HepG2 (cell line): Measurements from ENCODE around the gene DRAP1. TPM values are rescaled to one million over a fixed set of nuclear protein-coding genes. Genes with fewer than 3 reads are reported as not detected.
A peak's percentile ranks its signal among the peaks of the same experiment; 100 is the strongest.

Source experiments
- ELF4 ChIP-seq: sonication (generic); formaldehyde crosslinking; IDR thresholded peaks from 2 replicates; pipeline ENCODE4 v1.5.0; 2020; ENCODE audit warnings: missing genetic modification reagents, mild to moderate bottlenecking, moderate library complexity, borderline replicate concordance
- KDM2A ChIP-seq: sonication (generic); formaldehyde crosslinking; IDR thresholded peaks from 2 replicates; pipeline ENCODE4 v1.4.0; 2020; ENCODE audit warnings: low read depth, missing genetic modification reagents, borderline replicate concordance
- MXD4 ChIP-seq: IDR thresholded peaks from 2 replicates; pipeline ENCODE4 v1.6.1; 2016; ENCODE audit warnings: mild to moderate bottlenecking, missing biosample characterization, missing genetic modification reagents
- NCOA2 ChIP-seq: sonication (generic); formaldehyde crosslinking; IDR thresholded peaks from 2 replicates; pipeline ENCODE4 v1.8.0; 2022; ENCODE audit warnings: inconsistent platforms
- SATB2 ChIP-seq: sonication (generic); formaldehyde crosslinking; IDR thresholded peaks from 2 replicates; pipeline ENCODE4 v1.5.0; 2020; ENCODE audit warnings: missing genetic modification reagents
- SP2 ChIP-seq: sonication (generic); formaldehyde crosslinking; IDR thresholded peaks from 2 replicates; pipeline ENCODE4 v1.5.1; 2020; ENCODE audit warnings: mild to moderate bottlenecking, missing genetic modification reagents
- TCF7L2 ChIP-seq: IDR thresholded peaks from 2 replicates; pipeline ENCODE4 v1.6.1; 2011; ENCODE audit warnings: mild to moderate bottlenecking, low read depth, low read length, moderate library complexity
- ZBTB7A ChIP-seq: sonication (generic); formaldehyde crosslinking; IDR thresholded peaks from 2 replicates; pipeline ENCODE4 v1.8.0; 2022; ENCODE audit warnings: mild to moderate bottlenecking, missing genetic modification reagents
- ZMYM3 ChIP-seq: sonication (generic); formaldehyde crosslinking; IDR thresholded peaks from 2 replicates; pipeline ENCODE4 v1.5.1; 2020; ENCODE audit warnings: mild to moderate bottlenecking, missing genetic modification reagents
- ZNF331 ChIP-seq: sonication (generic); formaldehyde crosslinking; IDR thresholded peaks from 2 replicates; pipeline ENCODE4 v1.4.0; 2020; ENCODE audit warnings: missing genetic modification reagents
- ZNF546 ChIP-seq: sonication (generic); formaldehyde crosslinking; conservative IDR thresholded peaks from 2 replicates; pipeline ENCODE4 v1.8.1; 2023; ENCODE audit warnings: mild to moderate bottlenecking, missing genetic modification reagents
- ZNF615 ChIP-seq: sonication (generic); formaldehyde crosslinking; IDR thresholded peaks from 2 replicates; pipeline ENCODE4 v1.5.0; 2020; ENCODE audit warnings: mild to moderate bottlenecking, missing genetic modification reagents, borderline replicate concordance
- polyA plus RNA-seq, 8 experiments: library from polyadenylated mRNA; depleted of rRNA in 3 of 8; stranded (reverse) in 7 of 8; unstranded in 1 of 8; fragments of >200 nt; fragmentation: Illumina TruSeq in 4 of 8; extraction: Trizol in 4 of 8; gene quantifications; 2 replicates each; pipeline versions ENCODE4 v1.2.1 to v1.2.3, GENCODE V29; 2011 to 2016; ENCODE audit warnings: low read depth in 4 of 8, missing spikeins in 1 of 8, mixed read lengths in 1 of 8; ENCODE audit not compliant: insufficient read depth in 1 of 8
- total RNA-seq, 5 experiments: library from RNA; depleted of rRNA; stranded (reverse); fragments of >200 nt; fragmentation: Illumina TruSeq; extraction: Trizol; gene quantifications; 2 replicates each; pipeline ENCODE4 v1.2.3, GENCODE V29; 2016; ENCODE audit warnings: low read depth in 1 of 5
- TF ChIP-seq, protein P1 (sequence below): sonication (generic); formaldehyde crosslinking; IDR thresholded peaks from 2 replicates; pipeline ENCODE4 v1.4.0; 2020; ENCODE audit warnings: missing genetic modification reagents, mild to moderate bottlenecking, borderline replicate concordance
- TF ChIP-seq, protein P2 (sequence below), 2 experiments: sonication (generic) in 1 of 2; formaldehyde crosslinking in 1 of 2; IDR thresholded peaks; 2 replicates each; pipeline versions ENCODE4 v1.4.0 to v1.6.1; 2016 to 2020; ENCODE audit warnings: borderline replicate concordance in 1 of 2, low read depth in 1 of 2, mild to moderate bottlenecking in 1 of 2, missing genetic modification reagents in 1 of 2
- TF ChIP-seq, protein P3 (sequence below): sonication (generic); formaldehyde crosslinking; IDR thresholded peaks from 2 replicates; pipeline ENCODE4 v1.4.0; 2020; ENCODE audit warnings: low read depth, mild to moderate bottlenecking, missing genetic modification reagents
- TF ChIP-seq, protein P4 (sequence below): sonication (generic); formaldehyde crosslinking; conservative IDR thresholded peaks from 2 replicates; pipeline ENCODE4 v1.5.0; 2020; ENCODE audit warnings: missing genetic modification reagents

Gene DRAP1
- total and polyA plus RNA-seq, 2 of the 13 experiments (the other 11 are each of a cell fraction or from before 2014, with no cell fraction given) = 46.8 to 52.3 TPM

DNA sequence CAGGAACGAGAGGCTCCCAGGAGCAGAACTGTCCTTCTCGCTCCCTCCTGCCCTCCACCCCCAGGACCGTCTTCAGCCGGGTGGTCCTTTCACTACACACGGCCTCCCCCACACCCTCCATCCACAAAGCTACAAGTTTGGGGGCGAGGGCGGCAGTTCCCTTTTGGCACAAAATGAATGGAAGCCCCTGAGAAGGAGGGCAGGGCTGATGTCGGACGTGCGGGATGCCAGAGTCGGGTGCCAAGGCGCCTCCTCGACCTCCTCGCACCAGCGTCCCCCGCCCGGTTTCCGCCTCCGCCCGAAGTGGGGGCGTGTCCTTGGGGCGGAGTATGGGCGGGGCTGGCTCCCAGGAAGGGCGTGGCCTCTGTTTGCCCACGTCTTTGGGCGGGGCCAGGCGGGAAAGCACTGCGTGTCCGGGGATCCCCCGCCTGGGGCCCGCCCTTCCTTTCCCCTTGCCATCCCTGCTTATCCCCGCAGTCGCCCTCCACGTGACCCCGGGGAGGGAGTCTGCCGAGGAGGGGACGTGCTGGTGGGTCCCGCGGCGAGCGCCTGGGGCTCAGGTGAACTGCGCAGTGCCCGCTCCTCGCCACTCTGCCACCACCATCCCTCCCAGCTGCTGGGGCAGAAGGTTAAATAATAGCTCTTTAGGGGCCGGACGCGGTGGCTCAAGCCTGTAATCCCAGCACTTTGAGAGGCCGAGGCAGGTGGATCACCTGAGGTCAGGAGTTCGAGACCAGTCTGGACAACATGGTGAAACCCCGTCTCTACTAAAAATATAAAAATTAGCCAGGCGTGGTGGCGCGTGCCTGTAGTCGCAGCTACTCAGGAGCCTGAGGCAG, 45.7 kb upstream of the DRAP1 start (continued):
- TF ChIP-seq SP2 (CRISPR knock-in tag) (no peak), ZBTB7A (CRISPR knock-in tag) (no peak), KDM2A (CRISPR knock-in tag) (peak; percentile 87), ZNF546 (CRISPR knock-in tag) (no peak), SATB2 (CRISPR knock-in tag) (no peak), MXD4 (CRISPR knock-in tag) (0 out of 2 replicates have a peak, but pooled peaks have one; percentile 58), ZNF615 (CRISPR knock-in tag) (no peak), ZNF331 (CRISPR knock-in tag) (no peak), ELF4 (CRISPR knock-in tag) (no peak), TCF7L2 (no peak), ZMYM3 (peak; percentile 97), NCOA2 (CRISPR knock-in tag) (no peak; the same call in 1 of the 2 replicates)
- TF ChIP-seq, protein P1, sequence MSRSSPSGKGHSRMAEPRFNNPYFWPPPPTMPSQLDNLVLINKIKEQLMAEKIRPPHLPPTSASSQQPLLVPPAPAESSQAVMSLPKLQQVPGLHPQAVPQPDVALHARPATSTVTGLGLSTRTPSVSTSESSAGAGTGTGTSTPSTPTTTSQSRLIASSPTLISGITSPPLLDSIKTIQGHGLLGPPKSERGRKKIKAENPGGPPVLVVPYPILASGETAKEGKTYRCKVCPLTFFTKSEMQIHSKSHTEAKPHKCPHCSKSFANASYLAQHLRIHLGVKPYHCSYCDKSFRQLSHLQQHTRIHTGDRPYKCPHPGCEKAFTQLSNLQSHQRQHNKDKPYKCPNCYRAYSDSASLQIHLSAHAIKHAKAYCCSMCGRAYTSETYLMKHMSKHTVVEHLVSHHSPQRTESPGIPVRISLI (CRISPR knock-in tag) = no peak
- TF ChIP-seq, protein P2, sequence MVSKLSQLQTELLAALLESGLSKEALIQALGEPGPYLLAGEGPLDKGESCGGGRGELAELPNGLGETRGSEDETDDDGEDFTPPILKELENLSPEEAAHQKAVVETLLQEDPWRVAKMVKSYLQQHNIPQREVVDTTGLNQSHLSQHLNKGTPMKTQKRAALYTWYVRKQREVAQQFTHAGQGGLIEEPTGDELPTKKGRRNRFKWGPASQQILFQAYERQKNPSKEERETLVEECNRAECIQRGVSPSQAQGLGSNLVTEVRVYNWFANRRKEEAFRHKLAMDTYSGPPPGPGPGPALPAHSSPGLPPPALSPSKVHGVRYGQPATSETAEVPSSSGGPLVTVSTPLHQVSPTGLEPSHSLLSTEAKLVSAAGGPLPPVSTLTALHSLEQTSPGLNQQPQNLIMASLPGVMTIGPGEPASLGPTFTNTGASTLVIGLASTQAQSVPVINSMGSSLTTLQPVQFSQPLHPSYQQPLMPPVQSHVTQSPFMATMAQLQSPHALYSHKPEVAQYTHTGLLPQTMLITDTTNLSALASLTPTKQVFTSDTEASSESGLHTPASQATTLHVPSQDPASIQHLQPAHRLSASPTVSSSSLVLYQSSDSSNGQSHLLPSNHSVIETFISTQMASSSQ (IDR thresholded peaks at IDR 0.05; ENCODE audit: low read depth) = no peak
- TF ChIP-seq, protein P2 (CRISPR knock-in tag; IDR thresholded peaks at IDR 0.05; ENCODE audit: borderline replicate concordance) = peak; percentile 14; the same call in 1 of the 2 replicates
- TF ChIP-seq, protein P3, sequence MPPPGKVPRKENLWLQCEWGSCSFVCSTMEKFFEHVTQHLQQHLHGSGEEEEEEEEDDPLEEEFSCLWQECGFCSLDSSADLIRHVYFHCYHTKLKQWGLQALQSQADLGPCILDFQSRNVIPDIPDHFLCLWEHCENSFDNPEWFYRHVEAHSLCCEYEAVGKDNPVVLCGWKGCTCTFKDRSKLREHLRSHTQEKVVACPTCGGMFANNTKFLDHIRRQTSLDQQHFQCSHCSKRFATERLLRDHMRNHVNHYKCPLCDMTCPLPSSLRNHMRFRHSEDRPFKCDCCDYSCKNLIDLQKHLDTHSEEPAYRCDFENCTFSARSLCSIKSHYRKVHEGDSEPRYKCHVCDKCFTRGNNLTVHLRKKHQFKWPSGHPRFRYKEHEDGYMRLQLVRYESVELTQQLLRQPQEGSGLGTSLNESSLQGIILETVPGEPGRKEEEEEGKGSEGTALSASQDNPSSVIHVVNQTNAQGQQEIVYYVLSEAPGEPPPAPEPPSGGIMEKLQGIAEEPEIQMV (CRISPR knock-in tag) = no peak
- TF ChIP-seq, protein P4, sequence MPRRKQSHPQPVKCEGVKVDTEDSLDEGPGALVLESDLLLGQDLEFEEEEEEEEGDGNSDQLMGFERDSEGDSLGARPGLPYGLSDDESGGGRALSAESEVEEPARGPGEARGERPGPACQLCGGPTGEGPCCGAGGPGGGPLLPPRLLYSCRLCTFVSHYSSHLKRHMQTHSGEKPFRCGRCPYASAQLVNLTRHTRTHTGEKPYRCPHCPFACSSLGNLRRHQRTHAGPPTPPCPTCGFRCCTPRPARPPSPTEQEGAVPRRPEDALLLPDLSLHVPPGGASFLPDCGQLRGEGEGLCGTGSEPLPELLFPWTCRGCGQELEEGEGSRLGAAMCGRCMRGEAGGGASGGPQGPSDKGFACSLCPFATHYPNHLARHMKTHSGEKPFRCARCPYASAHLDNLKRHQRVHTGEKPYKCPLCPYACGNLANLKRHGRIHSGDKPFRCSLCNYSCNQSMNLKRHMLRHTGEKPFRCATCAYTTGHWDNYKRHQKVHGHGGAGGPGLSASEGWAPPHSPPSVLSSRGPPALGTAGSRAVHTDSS = no peak
